Measurements from ENCODE around the gene NPAS2.

The NPAS2 gene

DNA sequence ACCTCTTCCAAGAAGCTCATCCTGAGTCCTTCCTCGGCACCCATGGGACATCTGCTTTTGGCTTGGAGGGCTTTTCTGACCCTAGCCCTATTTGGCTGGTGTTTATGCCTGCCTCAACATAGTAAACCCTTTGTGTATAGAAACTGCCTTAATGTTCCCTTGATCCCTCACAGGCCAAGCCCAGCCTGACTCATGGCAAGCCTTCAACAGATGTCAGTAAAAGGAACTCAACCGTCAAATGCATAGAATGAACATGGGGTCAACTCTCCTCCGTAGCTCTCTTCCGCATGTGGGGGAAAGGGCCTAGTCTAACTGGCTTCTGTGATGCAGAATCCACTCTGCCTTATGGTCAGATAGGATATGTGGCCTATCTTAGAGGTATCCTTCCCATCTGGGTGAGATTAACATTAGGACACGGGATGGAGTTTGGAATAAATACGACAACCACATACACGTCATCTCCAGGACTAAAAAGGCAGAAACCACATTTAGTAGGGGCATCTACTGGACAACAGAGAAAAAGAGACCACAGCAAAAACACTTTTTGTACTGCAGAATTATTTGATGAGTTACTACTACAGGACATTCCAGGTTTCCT, 2.5 kb upstream of the NPAS2 start:
- Histone ChIP-seq H3K4me1 (ENCODE audit: low read length) (no peaks in the 10 kb centered on the region), H3K9ac (ENCODE audit: low read length) (no peak overlapping the region), H3K4me3 (ENCODE audit: low read length) (no peak overlapping the region), H3K9me3 (ENCODE audit: insufficient read depth, low read length) (no peaks in the 10 kb centered on the region), H3K27me3 (ENCODE audit: low read depth, low read length) (peaks cover 14% of the 10 kb centered on the region; the same call in 1 of the 2 replicates), H3K36me3 (replicated peaks; ENCODE audit: low read depth, low read length) (no peaks in the 10 kb centered on the region), H2AFZ (ENCODE audit: low read depth, low read length) (no peak overlapping the region), H3K4me2 (ENCODE audit: low read length) (no peak overlapping the region), H3K27ac (ENCODE audit: low read length) (no peak overlapping the region), H4K20me1 (ENCODE audit: insufficient read depth, low read length) (no peaks in the 10 kb centered on the region), H3K79me2 (ENCODE audit: low read length) (no peaks in the 10 kb centered on the region)
- TF ChIP-seq EZH2phosphoT487 (IDR thresholded peaks at IDR 0.05; ENCODE audit: low read depth): no peak
- TF ChIP-seq, protein P1, sequence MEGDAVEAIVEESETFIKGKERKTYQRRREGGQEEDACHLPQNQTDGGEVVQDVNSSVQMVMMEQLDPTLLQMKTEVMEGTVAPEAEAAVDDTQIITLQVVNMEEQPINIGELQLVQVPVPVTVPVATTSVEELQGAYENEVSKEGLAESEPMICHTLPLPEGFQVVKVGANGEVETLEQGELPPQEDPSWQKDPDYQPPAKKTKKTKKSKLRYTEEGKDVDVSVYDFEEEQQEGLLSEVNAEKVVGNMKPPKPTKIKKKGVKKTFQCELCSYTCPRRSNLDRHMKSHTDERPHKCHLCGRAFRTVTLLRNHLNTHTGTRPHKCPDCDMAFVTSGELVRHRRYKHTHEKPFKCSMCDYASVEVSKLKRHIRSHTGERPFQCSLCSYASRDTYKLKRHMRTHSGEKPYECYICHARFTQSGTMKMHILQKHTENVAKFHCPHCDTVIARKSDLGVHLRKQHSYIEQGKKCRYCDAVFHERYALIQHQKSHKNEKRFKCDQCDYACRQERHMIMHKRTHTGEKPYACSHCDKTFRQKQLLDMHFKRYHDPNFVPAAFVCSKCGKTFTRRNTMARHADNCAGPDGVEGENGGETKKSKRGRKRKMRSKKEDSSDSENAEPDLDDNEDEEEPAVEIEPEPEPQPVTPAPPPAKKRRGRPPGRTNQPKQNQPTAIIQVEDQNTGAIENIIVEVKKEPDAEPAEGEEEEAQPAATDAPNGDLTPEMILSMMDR (IDR thresholded peaks at IDR 0.05; ENCODE audit: low read depth, low read length): no peak

DNA sequence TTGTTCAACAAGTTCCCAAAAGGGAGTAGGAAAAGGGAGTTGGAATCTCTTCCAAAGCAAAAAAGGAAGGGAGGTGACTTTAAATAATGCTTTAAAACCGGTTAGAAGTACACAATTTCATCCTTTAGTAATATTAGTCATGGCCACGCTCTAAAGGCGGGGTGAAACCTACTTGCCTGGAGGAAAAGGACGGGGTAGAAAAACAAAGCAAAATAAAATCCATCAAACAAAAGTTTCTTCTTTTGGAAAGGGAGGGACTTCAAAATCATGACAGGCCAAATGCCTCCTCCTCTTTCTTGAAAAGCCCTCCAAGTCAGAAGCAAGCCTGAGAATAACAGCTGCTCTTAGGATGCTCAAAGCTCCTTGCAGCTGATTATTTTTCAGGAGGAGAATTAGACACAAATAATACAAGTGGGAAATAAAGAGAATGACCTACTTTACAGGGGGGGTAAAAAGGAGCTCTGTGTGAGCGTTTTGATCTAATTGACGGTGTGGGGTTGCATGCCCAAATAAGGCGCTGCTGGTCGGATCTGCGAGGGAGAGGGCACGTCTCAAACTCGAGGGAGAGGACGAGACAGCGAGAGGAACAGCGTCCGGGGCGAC, 1.8 kb upstream of the NPAS2 start:
- H4K20me1 ChIP-seq (ENCODE audit: insufficient read depth, low read length): no peaks in the 10 kb centered on the region
- H3K4me1 ChIP-seq (ENCODE audit: low read length): no peaks in the 10 kb centered on the region
- H3K9ac ChIP-seq (ENCODE audit: low read length): no peak overlapping the region
- no peak overlapping the region for H2AFZ ChIP-seq (ENCODE audit: low read depth, low read length)
- no peak overlapping the region for H3K27ac ChIP-seq (ENCODE audit: low read length)
- no peaks in the 10 kb centered on the region for H3K79me2 ChIP-seq (ENCODE audit: low read length)
- H3K4me3 ChIP-seq (ENCODE audit: low read length): no peak overlapping the region
- H3K27me3 ChIP-seq (ENCODE audit: low read depth, low read length): peaks cover 13% of the 10 kb centered on the region; the same call in 1 of the 2 replicates
- no peaks in the 10 kb centered on the region for H3K9me3 ChIP-seq (ENCODE audit: insufficient read depth, low read length)
- no peak for TF ChIP-seq EZH2phosphoT487 (IDR thresholded peaks at IDR 0.05; ENCODE audit: low read depth)
- TF ChIP-seq, protein P1 (IDR thresholded peaks at IDR 0.05; ENCODE audit: low read depth, low read length): no peak
- H3K4me2 ChIP-seq (ENCODE audit: low read length): no peak overlapping the region
- H3K36me3 ChIP-seq (replicated peaks; ENCODE audit: low read depth, low read length): no peaks in the 10 kb centered on the region

- Histone ChIP-seq H3K4me3 (ENCODE audit: low read length) (no peak overlapping the region), H3K27ac (ENCODE audit: low read length) (no peak overlapping the region), H2AFZ (ENCODE audit: low read depth, low read length) (no peak overlapping the region), H3K79me2 (ENCODE audit: low read length) (no peaks in the 10 kb centered on the region), H4K20me1 (ENCODE audit: insufficient read depth, low read length) (no peaks in the 10 kb centered on the region), H3K4me2 (ENCODE audit: low read length) (no peak overlapping the region), H3K36me3 (replicated peaks; ENCODE audit: low read depth, low read length) (no peaks in the 10 kb centered on the region), H3K9ac (ENCODE audit: low read length) (no peak overlapping the region), H3K4me1 (ENCODE audit: low read length) (no peaks in the 10 kb centered on the region), H3K27me3 (ENCODE audit: low read depth, low read length) (peaks cover 9% of the 10 kb centered on the region; the same call in 1 of the 2 replicates), H3K9me3 (ENCODE audit: insufficient read depth, low read length) (no peaks in the 10 kb centered on the region)
- TF ChIP-seq EZH2phosphoT487 (IDR thresholded peaks at IDR 0.05; ENCODE audit: low read depth): no peak
- TF ChIP-seq, protein P1 (IDR thresholded peaks at IDR 0.05; ENCODE audit: low read depth, low read length): no peak
These were observed 1.2 kb upstream of the NPAS2 start for GRCh38 chr2:100818606-100819369.

GRCh38 chr2:100820273-100820522, 259 bp downstream of the NPAS2 start:
- Histone ChIP-seq H3K4me2 (ENCODE audit: low read length) (no peak overlapping the region), H3K36me3 (replicated peaks; ENCODE audit: low read depth, low read length) (no peaks in the 10 kb centered on the region), H4K20me1 (ENCODE audit: insufficient read depth, low read length) (no peaks in the 10 kb centered on the region), H3K27ac (ENCODE audit: low read length) (no peak overlapping the region), H3K27me3 (ENCODE audit: low read depth, low read length) (no peaks in the 10 kb centered on the region), H3K9ac (ENCODE audit: low read length) (no peak overlapping the region), H3K4me3 (ENCODE audit: low read length) (no peak overlapping the region), H3K9me3 (ENCODE audit: insufficient read depth, low read length) (no peaks in the 10 kb centered on the region), H2AFZ (ENCODE audit: low read depth, low read length) (no peak overlapping the region), H3K4me1 (ENCODE audit: low read length) (no peaks in the 10 kb centered on the region), H3K79me2 (ENCODE audit: low read length) (no peaks in the 10 kb centered on the region)
- TF ChIP-seq, protein P1 (IDR thresholded peaks at IDR 0.05; ENCODE audit: low read depth, low read length): no peak
- no peak for TF ChIP-seq EZH2phosphoT487 (IDR thresholded peaks at IDR 0.05; ENCODE audit: low read depth)
